ENCODE results near the gene PPOX.
A peak's percentile ranks its signal among the peaks of the same experiment; 100 is the strongest.

Gene PPOX

DNA sequence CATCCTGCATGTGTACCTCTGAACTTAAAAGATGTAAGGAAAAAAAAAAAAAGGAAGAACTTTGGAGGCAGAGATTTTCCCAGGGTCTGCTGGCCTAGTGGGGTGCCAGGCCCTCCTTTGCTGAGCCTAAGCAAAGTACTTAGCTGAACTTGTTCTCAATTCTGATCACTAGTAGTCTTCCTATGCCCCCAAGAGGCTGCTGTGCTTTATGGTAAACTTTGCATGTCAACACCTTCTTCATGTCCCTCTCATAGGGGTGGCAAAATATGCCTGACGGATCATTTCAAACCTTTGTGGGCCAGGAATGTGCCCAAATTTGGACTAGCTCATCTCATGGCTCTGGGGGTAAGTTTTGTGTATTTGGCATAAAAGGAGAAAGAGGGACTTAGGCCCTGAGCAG, 8.4 kb upstream of the PPOX start:
- TF ChIP-seq, protein P1, sequence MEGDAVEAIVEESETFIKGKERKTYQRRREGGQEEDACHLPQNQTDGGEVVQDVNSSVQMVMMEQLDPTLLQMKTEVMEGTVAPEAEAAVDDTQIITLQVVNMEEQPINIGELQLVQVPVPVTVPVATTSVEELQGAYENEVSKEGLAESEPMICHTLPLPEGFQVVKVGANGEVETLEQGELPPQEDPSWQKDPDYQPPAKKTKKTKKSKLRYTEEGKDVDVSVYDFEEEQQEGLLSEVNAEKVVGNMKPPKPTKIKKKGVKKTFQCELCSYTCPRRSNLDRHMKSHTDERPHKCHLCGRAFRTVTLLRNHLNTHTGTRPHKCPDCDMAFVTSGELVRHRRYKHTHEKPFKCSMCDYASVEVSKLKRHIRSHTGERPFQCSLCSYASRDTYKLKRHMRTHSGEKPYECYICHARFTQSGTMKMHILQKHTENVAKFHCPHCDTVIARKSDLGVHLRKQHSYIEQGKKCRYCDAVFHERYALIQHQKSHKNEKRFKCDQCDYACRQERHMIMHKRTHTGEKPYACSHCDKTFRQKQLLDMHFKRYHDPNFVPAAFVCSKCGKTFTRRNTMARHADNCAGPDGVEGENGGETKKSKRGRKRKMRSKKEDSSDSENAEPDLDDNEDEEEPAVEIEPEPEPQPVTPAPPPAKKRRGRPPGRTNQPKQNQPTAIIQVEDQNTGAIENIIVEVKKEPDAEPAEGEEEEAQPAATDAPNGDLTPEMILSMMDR (IDR thresholded peaks at IDR 0.05): no peak
- Histone ChIP-seq H3K4me3 (no peak overlapping the region), H3K27ac (no peak overlapping the region)
- no peak for DNase-seq (ENCODE audit: low spot score)

DNA sequence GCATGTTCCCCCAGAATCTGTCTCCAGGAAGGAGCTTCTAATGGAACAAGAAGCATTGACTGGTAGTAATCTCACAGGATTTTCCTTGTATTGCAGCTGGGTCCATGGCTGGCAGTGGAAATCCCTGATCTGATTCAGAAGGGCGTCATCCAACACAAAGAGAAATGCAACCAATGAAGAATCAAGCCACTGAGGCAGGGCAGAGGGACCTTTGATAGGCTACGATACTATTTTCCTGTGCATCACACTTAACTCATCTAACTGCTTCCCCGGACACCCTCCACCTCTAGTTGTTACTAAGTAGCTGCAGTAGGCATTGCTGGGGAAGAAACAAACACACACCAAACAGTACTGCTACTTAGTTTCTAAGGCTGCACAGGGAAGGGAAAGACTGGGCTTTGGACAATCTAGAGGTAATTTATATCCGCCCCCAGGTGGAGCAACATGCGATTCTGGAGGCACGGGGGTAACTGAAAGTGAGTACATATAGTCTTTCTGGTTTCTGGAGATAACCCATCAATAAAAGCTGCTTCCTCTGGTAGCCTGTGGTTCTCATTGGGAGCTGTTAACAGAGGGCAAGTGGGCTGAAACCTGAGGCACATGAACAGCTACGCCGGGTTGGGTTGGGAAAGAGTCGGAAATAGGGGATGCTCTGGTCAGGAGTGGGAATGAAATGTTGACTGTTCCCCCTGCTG, 7.8 kb upstream of the PPOX start:
- TF ChIP-seq, protein P1 (IDR thresholded peaks at IDR 0.05): no peak
- DNase-seq (ENCODE audit: low spot score): no peak
- H3K27ac ChIP-seq: peak overlapping the region; percentile 80 to 88
- peak overlapping the region; percentile 93 for H3K4me3 ChIP-seq

DNA sequence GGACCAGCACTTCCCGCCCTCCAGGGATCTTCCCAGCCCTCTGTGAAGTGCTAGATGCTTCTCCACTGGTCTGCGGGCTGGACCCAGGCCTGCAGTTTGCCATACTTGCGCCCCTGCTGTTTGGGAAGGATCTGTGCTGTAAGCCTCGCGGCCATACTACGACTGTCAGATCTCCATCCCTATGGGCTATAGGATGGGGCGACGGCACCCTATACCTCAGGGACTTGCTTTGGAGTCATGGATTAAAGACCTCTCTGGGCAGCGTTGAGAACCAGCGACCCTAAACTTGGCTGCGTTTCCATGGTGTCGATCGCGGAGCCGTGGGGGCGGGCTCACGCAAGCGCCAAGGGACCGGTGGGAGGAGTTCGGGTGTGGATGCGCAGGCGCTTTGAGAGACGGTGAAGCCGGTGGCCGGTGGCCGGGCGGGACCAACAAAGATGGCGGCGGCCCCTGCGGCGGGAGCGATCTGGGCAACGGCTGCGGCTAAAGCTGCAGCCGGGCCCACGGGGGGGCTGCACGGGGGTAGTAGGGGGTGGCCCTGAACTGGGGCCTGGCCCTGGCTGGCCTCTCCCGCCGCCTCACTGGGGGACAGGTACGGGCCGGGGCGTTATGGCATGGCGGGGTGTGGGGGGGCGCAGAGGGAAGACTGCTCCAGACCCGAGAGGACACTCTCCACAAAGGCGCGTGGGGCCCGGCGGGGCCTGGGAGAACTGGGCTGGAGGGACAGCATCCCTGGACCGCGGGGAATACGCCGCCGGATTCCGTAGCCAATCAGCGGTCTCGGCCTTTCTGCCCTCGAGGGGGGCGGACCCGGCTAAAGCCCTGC, 6.9 kb upstream of the PPOX start, which contains the start of gene USP21:
TSS of gene USP21 (plus strand) at position 414 of the 826 bp plus-strand sequence. CDS start 1,141 bp downstream, outside the sequence.
- DNase-seq (ENCODE audit: low spot score): peak; percentile 94
- TF ChIP-seq, protein P1 (IDR thresholded peaks at IDR 0.05): no peak
- peak within 1 kb of the TSS; percentile 93 for H3K4me3 ChIP-seq
- H3K27ac ChIP-seq: peak within 1 kb of the TSS; percentile 80 to 88

DNA sequence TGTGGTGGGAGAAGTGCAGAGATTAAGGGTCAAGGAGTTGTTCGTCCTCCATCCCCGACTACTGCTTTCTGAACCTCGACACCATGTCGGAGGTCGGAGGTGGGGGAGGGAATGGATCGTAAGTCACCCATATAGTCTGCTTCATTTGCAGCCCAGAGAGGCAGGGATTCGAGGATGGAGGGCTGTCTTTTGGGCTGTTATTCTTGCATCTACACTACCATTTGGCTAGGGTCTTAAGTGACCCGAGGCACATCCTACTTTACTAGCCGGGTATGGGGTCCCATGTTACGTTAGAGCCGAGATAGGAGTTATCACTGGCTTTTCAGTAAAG, 6.3 kb upstream of the PPOX start:
- TF ChIP-seq, protein P1 (IDR thresholded peaks at IDR 0.05): no peak
- H3K27ac ChIP-seq: peak overlapping the region; percentile 80 to 88
- no peak for DNase-seq (ENCODE audit: low spot score)
- H3K4me3 ChIP-seq: peak overlapping the region; percentile 93

DNA sequence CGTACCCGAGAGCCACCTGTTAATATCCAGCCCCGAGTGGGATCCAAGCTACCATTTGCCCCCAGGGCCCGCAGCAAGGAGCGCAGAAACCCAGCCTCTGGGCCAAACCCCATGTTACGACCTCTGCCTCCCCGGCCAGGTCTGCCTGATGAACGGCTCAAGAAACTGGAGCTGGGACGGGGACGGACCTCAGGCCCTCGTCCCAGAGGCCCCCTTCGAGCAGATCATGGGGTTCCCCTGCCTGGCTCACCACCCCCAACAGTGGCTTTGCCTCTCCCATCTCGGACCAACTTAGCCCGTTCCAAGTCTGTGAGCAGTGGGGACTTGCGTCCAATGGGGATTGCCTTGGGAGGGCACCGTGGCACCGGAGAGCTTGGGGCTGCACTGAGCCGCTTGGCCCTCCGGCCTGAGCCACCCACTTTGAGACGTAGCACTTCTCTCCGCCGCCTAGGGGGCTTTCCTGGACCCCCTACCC, 5.5 kb upstream of the PPOX start:
- TF ChIP-seq, protein P1 (IDR thresholded peaks at IDR 0.05): no peak
- H3K27ac ChIP-seq: peak overlapping the region in 1 of 2 donors; percentile 88
- H3K4me3 ChIP-seq: no peak overlapping the region
- no peak for DNase-seq (ENCODE audit: low spot score)

DNA sequence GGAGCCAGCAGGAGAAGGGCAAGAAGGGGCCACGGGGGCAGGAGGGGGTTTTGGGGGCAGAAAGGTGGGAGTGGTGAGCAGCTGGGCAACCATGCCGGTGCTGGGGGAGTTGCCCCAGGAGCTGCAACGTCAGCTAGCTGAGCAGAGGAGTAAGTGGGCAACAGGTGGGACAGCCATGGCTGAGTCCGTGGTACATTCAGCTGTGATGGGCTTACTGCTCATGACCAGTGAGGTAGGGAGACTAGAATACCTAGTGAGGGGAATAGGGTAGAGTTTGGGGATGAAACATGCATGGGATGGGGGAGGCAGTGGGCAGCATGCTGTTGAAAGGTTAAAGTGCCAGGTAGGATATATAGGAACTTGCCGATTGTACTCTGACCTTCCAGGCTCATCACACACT, 4.6 kb upstream of the PPOX start:
- DNase-seq (ENCODE audit: low spot score): no peak
- TF ChIP-seq, protein P1 (IDR thresholded peaks at IDR 0.05): no peak
- Histone ChIP-seq H3K27ac (no peak overlapping the region), H3K4me3 (no peak overlapping the region)

Measured in coronary artery (tissue), 2 donors.